SK-N-SH (cell line): ENCODE results near the gene PSTPIP1. TPM values are rescaled to one million over a fixed set of nuclear protein-coding genes. Genes with fewer than 3 reads are reported as not detected.

Experiments
- CTCF ChIA-PET: fragments of 300-600, 350-600 bp; formaldehyde crosslinking; extraction: SDS; loops from one replicate; lab custom pipeline; 2021; lab: Yijun Ruan, JAX
- POLR2A ChIA-PET: fragments of 350-600 bp; sonication (Branson Sonifier 250); formaldehyde crosslinking; extraction: SDS; loops from one replicate; lab custom pipeline; 2020; ENCODE audit warnings: antibody characterized with exemption, inconsistent platforms; lab: Yijun Ruan, JAX
- DNase-seq: peaks from one replicate; pipeline ENCODE4 v3.0.0; 2012
- H2AFZ ChIP-seq: fragments of 200-600 bp; sonication (generic); 2 replicates; pipeline ENCODE4 v1.8.1; 2016; ENCODE audit warnings: antibody characterized with exemption, mild to moderate bottlenecking, low read depth
- H3F3A ChIP-seq: fragments of 200-600 bp; sonication (generic); replicated peaks from 2 replicates; pipeline ENCODE3; 2016; ENCODE audit warnings: antibody characterized with exemption, mild to moderate bottlenecking; ENCODE audit not compliant: insufficient read depth
- H3K27ac ChIP-seq, 2 experiments: fragments of 200-500 bp in 1 of 2; fragments of 200-600 bp in 1 of 2; sonication (Bioruptor generic) in 1 of 2; sonication (generic), shearing (Covaris generic) in 1 of 2; 2 replicates each; pipeline versions ENCODE4 v1.5.1 to v1.6.1; 2014 to 2016; ENCODE audit warnings: low read depth in 2 of 2, inconsistent platforms in 1 of 2, low read length in 1 of 2, mild to moderate bottlenecking in 1 of 2, mixed read lengths in 1 of 2
- H3K27me3 ChIP-seq: fragments of 200-600 bp; sonication (generic), shearing (Covaris generic); 2 replicates; pipeline ENCODE4 v1.6.1; 2016; ENCODE audit warnings: mixed run types; ENCODE audit not compliant: insufficient read depth
- H3K36me3 ChIP-seq, 2 experiments: fragments of 200-500 bp in 1 of 2; fragments of 200-600 bp in 1 of 2; sonication (Bioruptor generic) in 1 of 2; sonication (generic) in 1 of 2; replicated peaks in 1 of 2; 2 replicates each; pipeline versions ENCODE3 to v1.5.1; 2014 to 2016; ENCODE audit warnings: low read length in 1 of 2, mild to moderate bottlenecking in 1 of 2; ENCODE audit not compliant: insufficient read depth in 2 of 2, control insufficient read depth in 1 of 2
- H3K4me1 ChIP-seq, 2 experiments: fragments of 200-500 bp in 1 of 2; fragments of 200-600 bp in 1 of 2; sonication (Bioruptor generic) in 1 of 2; sonication (generic), shearing (Covaris generic) in 1 of 2; 2 replicates each; pipeline versions ENCODE4 v1.5.1 to v1.6.1; 2014 to 2016; ENCODE audit warnings: low read depth in 1 of 2, low read length in 1 of 2, mixed run types in 1 of 2; ENCODE audit not compliant: insufficient read depth in 2 of 2, control insufficient read depth in 1 of 2
- H3K4me2 ChIP-seq: fragments of 200-600 bp; sonication (generic), shearing (Covaris generic); 2 replicates; pipeline ENCODE4 v1.6.1; 2017; ENCODE audit warnings: mixed run types
- H3K4me3 ChIP-seq, 2 experiments: fragments of 200-500 bp in 1 of 2; fragments of 200-600 bp in 1 of 2; sonication (Bioruptor generic) in 1 of 2; sonication (generic), shearing (Covaris generic) in 1 of 2; 2 replicates each; pipeline versions ENCODE4 v1.5.1 to v1.8.1; 2014 to 2016; ENCODE audit warnings: low read depth in 2 of 2, inconsistent platforms in 1 of 2, low read length in 1 of 2, mild to moderate bottlenecking in 1 of 2, mixed read lengths in 1 of 2, moderate library complexity in 1 of 2
- H3K79me2 ChIP-seq: fragments of 200-600 bp; sonication (generic); 2 replicates; pipeline ENCODE4 v1.8.1; 2017; ENCODE audit warnings: mild to moderate bottlenecking; ENCODE audit not compliant: insufficient read depth
- H3K9ac ChIP-seq: fragments of 200-600 bp; sonication (generic); 2 replicates; pipeline ENCODE4 v1.6.1; 2017; ENCODE audit warnings: mixed run types
- H3K9me2 ChIP-seq: fragments of 200-600 bp; sonication (generic); 2 replicates; pipeline ENCODE4 v1.6.1; 2017; ENCODE audit warnings: mixed run types
- H3K9me3 ChIP-seq: fragments of 200-600 bp; sonication (generic); 2 replicates; pipeline ENCODE4 v1.6.1; 2017; ENCODE audit warnings: mixed run types, mild to moderate bottlenecking, moderate library complexity
- H4K20me1 ChIP-seq: fragments of 200-600 bp; sonication (generic); 2 replicates; pipeline ENCODE4 v1.6.1; 2017; ENCODE audit warnings: mild to moderate bottlenecking, mixed run types; ENCODE audit not compliant: insufficient read depth
- CHD2 ChIP-seq: fragments of 150-350 bp; IDR thresholded peaks from 2 replicates; pipeline ENCODE4 v1.6.1; 2018; ENCODE audit warnings: low read length; ENCODE audit not compliant: partially characterized antibody
- EP300 ChIP-seq, 2 experiments: IDR thresholded peaks; 2 replicates each; pipeline versions ENCODE4 v1.4.0 to v1.6.1; 2012; ENCODE audit warnings: borderline replicate concordance in 1 of 2, low read depth in 1 of 2, low read length in 1 of 2
- EZH2phosphoT487 ChIP-seq: fragments of 200-600 bp; sonication (generic); IDR thresholded peaks from 2 replicates; pipeline ENCODE4 v1.6.1; 2017; ENCODE audit warnings: low read depth, mixed run types, mild to moderate bottlenecking, antibody characterized with exemption, moderate library complexity, borderline replicate concordance
- FOSL2 ChIP-seq: IDR thresholded peaks from 2 replicates; pipeline ENCODE4 v1.4.0; 2012; ENCODE audit warnings: low read depth, mild to moderate bottlenecking, moderate library complexity, borderline replicate concordance
- GABPA ChIP-seq: IDR thresholded peaks from 2 replicates; pipeline ENCODE4 v1.4.0; 2012; ENCODE audit warnings: low read depth, mild to moderate bottlenecking
- MEF2A ChIP-seq: IDR thresholded peaks from 2 replicates; pipeline ENCODE4 v1.4.0; 2012; ENCODE audit warnings: low read depth, borderline replicate concordance
- MXI1 ChIP-seq: IDR thresholded peaks from 2 replicates; pipeline ENCODE4 v1.6.1; 2012; ENCODE audit warnings: mild to moderate bottlenecking, low read depth, low read length, improper control_type of control experiment
- RAD21 ChIP-seq: IDR thresholded peaks from 2 replicates; pipeline ENCODE4 v1.6.1; 2012; ENCODE audit warnings: mild to moderate bottlenecking, low read length
- RCOR1 ChIP-seq: fragments of 150-350 bp; IDR thresholded peaks from 2 replicates; pipeline ENCODE4 v1.6.1; 2017; ENCODE audit warnings: antibody characterized with exemption, low read length
- RFX5 ChIP-seq: IDR thresholded peaks from 2 replicates; pipeline ENCODE4 v1.6.1; 2012; ENCODE audit warnings: mild to moderate bottlenecking, improper control_type of control experiment, low read length
- TAF1 ChIP-seq: IDR thresholded peaks from 2 replicates; pipeline ENCODE4 v1.6.1; 2012; ENCODE audit warnings: low read depth, mild to moderate bottlenecking, low read length, moderate library complexity, borderline replicate concordance
- TEAD4 ChIP-seq: IDR thresholded peaks from 2 replicates; pipeline ENCODE4 v1.4.0; 2012; ENCODE audit warnings: mild to moderate bottlenecking, borderline replicate concordance; ENCODE audit not compliant: insufficient read depth
- YY1 ChIP-seq: IDR thresholded peaks from 2 replicates; pipeline ENCODE4 v1.4.0; 2012; ENCODE audit warnings: low read depth, mild to moderate bottlenecking
- WGBS: methylation state at CpG from one replicate; pipeline ENCODE4 v1.1.6; 2017; ENCODE audit warnings: low lambda C conversion rate; 5-methylcytosine and 5-hydroxymethylcytosine counted together
- polyA plus RNA-seq, 3 experiments: library from polyadenylated mRNA; depleted of rRNA; stranded (reverse); fragments of >200 nt; gene quantifications; 2 replicates each; pipeline ENCODE4 v1.2.3, GENCODE V29; 2012
- TF ChIP-seq, protein P1 (sequence below): IDR thresholded peaks from 2 replicates; pipeline ENCODE4 v1.4.0; 2012; ENCODE audit warnings: low read depth, borderline replicate concordance
- TF ChIP-seq, protein P2 (sequence below): IDR thresholded peaks from 2 replicates; pipeline ENCODE4 v1.6.1; 2012; ENCODE audit warnings: mild to moderate bottlenecking, low read depth, low read length, moderate library complexity

PSTPIP1 gene
- polyA plus RNA-seq, 1 of the 3 experiments (the other 2 are of a cell fraction): 0.69 TPM

DNA sequence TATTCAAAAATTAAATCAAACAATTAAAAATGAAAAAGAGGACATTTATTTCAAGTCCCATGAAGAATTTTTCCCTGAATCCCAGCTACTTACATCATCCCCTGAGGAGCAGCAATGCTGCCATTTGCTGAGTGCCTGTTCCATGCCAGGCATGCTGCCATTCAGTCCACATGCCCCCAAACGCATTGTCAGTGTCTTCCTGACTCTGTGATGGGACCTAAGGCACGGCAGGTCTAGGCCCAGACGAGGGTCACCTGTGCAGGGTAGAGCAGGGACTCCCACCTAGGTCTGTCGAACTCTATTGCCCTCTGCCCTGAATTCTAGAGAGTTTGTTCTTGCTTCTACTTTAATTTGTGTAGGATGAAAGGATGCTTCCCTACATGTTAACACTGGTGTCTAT lies 7.0 kb downstream of the PSTPIP1 start:
- H3K4me1 ChIP-seq: peaks cover 0 to 17% of the 10 kb centered on the region in 2 experiments; a peak in 1 of 4 replicates
- H2AFZ ChIP-seq: no peak overlapping the region
- no peaks in the 10 kb centered on the region for H3K36me3 ChIP-seq
- no peak overlapping the region for H3K27ac ChIP-seq
- POLR2A ChIA-PET: no interaction called here
- H3K9me3 ChIP-seq: no peaks in the 10 kb centered on the region
- no peaks in the 10 kb centered on the region for H3K79me2 ChIP-seq
- DNase-seq: no peak
- TF ChIP-seq RCOR1 (no peak), TEAD4 (no peak), YY1 (no peak), MEF2A (no peak), RAD21 (no peak), CHD2 (no peak), EP300 (IDR thresholded peaks at IDR 0.05; ENCODE audit: borderline replicate concordance in 1 of 2, low read depth in 1 of 2, low read length in 1 of 2) (no peak), RFX5 (no peak), FOSL2 (no peak), TAF1 (no peak), MXI1 (no peak), EZH2phosphoT487 (no peak), GABPA (no peak)
- TF ChIP-seq, protein P1, sequence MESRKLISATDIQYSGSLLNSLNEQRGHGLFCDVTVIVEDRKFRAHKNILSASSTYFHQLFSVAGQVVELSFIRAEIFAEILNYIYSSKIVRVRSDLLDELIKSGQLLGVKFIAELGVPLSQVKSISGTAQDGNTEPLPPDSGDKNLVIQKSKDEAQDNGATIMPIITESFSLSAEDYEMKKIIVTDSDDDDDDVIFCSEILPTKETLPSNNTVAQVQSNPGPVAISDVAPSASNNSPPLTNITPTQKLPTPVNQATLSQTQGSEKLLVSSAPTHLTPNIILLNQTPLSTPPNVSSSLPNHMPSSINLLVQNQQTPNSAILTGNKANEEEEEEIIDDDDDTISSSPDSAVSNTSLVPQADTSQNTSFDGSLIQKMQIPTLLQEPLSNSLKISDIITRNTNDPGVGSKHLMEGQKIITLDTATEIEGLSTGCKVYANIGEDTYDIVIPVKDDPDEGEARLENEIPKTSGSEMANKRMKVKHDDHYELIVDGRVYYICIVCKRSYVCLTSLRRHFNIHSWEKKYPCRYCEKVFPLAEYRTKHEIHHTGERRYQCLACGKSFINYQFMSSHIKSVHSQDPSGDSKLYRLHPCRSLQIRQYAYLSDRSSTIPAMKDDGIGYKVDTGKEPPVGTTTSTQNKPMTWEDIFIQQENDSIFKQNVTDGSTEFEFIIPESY: no peak
- TF ChIP-seq, protein P2, sequence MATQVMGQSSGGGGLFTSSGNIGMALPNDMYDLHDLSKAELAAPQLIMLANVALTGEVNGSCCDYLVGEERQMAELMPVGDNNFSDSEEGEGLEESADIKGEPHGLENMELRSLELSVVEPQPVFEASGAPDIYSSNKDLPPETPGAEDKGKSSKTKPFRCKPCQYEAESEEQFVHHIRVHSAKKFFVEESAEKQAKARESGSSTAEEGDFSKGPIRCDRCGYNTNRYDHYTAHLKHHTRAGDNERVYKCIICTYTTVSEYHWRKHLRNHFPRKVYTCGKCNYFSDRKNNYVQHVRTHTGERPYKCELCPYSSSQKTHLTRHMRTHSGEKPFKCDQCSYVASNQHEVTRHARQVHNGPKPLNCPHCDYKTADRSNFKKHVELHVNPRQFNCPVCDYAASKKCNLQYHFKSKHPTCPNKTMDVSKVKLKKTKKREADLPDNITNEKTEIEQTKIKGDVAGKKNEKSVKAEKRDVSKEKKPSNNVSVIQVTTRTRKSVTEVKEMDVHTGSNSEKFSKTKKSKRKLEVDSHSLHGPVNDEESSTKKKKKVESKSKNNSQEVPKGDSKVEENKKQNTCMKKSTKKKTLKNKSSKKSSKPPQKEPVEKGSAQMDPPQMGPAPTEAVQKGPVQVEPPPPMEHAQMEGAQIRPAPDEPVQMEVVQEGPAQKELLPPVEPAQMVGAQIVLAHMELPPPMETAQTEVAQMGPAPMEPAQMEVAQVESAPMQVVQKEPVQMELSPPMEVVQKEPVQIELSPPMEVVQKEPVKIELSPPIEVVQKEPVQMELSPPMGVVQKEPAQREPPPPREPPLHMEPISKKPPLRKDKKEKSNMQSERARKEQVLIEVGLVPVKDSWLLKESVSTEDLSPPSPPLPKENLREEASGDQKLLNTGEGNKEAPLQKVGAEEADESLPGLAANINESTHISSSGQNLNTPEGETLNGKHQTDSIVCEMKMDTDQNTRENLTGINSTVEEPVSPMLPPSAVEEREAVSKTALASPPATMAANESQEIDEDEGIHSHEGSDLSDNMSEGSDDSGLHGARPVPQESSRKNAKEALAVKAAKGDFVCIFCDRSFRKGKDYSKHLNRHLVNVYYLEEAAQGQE: no peak
- TF ChIP-seq, all 33 proteins: peak for 0
- CTCF ChIA-PET: interaction anchor here (0.9 kb wide), 1 partner anchor 8 kb away, joined by 4 read pairs; no protein-coding TSS in a partner anchor
- WGBS: 87% methylated on average over 3 of the region's 4 CpGs
- Histone ChIP-seq H3K4me2 (no peak overlapping the region), H3K9me2 (no peaks in the 10 kb centered on the region), H3K27me3 (no peaks in the 10 kb centered on the region), H4K20me1 (no peaks in the 10 kb centered on the region), H3F3A (no peaks in the 10 kb centered on the region), H3K9ac (no peak overlapping the region), H3K4me3 (no peak overlapping the region)
